ENCODE measurements around the gene DES.

DNA sequence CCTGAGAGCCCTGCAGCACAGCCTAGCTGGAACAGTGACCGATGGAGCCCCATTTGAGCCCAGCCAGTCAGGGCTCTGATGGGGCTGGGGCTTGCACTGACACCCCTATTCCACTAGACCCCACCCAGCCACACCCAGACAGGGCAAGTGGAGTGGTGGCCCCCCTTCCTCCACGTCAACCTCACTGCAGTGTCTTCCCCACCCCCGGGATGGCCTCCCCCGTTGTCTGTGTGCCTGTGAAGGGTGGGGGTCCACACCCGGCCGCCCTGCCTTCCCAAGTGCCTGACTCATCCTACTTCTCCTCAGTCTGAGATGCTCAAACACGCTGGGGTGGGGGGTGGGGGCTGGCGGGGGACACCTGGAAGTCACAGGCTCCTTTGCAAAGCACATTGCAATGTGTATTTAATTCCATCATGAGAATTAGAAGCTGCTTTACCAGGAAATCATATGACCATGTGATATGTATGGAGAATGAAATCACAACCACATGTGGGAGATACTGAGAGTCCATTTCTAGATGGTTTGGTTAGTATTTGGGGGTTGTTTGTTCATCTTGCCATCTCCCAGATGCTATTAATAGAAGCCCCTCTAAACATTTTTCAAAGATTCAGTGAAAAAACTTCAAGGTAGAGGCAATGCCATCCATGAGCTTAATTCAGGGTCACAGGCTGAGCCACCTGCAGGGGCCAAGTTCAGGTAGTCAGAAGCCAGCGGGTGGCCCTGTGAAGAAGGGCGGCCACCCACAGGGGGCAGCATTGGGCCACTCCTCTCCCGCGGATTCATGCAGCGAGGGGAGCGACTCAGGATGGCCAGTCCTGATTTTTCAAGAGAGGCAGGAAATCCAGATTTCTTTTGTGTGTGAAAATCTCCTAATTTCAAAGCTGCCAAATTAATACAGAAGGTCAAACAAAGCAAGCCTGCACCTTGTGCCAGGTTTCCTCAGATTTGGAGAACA is 57.8 kb downstream of the DES start:
- TF ChIP-seq, protein P1, sequence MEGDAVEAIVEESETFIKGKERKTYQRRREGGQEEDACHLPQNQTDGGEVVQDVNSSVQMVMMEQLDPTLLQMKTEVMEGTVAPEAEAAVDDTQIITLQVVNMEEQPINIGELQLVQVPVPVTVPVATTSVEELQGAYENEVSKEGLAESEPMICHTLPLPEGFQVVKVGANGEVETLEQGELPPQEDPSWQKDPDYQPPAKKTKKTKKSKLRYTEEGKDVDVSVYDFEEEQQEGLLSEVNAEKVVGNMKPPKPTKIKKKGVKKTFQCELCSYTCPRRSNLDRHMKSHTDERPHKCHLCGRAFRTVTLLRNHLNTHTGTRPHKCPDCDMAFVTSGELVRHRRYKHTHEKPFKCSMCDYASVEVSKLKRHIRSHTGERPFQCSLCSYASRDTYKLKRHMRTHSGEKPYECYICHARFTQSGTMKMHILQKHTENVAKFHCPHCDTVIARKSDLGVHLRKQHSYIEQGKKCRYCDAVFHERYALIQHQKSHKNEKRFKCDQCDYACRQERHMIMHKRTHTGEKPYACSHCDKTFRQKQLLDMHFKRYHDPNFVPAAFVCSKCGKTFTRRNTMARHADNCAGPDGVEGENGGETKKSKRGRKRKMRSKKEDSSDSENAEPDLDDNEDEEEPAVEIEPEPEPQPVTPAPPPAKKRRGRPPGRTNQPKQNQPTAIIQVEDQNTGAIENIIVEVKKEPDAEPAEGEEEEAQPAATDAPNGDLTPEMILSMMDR (IDR thresholded peaks at IDR 0.05): peak; percentile 65 to 86 (median 70)
- TF ChIP-seq EP300 (IDR thresholded peaks at IDR 0.05) (no peak), POLR2A (IDR thresholded peaks at IDR 0.05) (no peak), POLR2AphosphoS5 (IDR thresholded peaks at IDR 0.05) (no peak)
